GM23248 (cell line): ENCODE measurements around the gene GRIK3. TPM values are rescaled to one million over a fixed set of nuclear protein-coding genes. Genes with fewer than 3 reads are reported as not detected.

Source experiments
- DNase-seq: peaks from one replicate; pipeline ENCODE4 v3.0.0-alpha.2; 2015
- H2AFZ ChIP-seq: fragments of 200-600 bp; sonication (generic); 2 replicates; pipeline ENCODE4 v1.6.1; 2016; ENCODE audit warnings: antibody characterized with exemption
- H3F3A ChIP-seq: fragments of 200-600 bp; sonication (generic); 2 replicates; pipeline ENCODE4 v1.6.1; 2016; ENCODE audit warnings: mild to moderate bottlenecking, antibody characterized with exemption, mixed run types; ENCODE audit not compliant: insufficient read depth
- H3K27ac ChIP-seq: fragments of 200-600 bp; sonication (generic); 2 replicates; pipeline ENCODE4 v1.5.1; 2016; ENCODE audit warnings: mild to moderate bottlenecking
- H3K27me3 ChIP-seq: fragments of 200-600 bp; sonication (generic); replicated peaks from 2 replicates; pipeline ENCODE4 v1.6.1; 2016; ENCODE audit warnings: mild to moderate bottlenecking; ENCODE audit not compliant: insufficient read depth
- H3K36me3 ChIP-seq: fragments of 200-600 bp; sonication (generic); 2 replicates; pipeline ENCODE4 v1.6.1; 2016; ENCODE audit warnings: low read depth, mild to moderate bottlenecking
- H3K4me1 ChIP-seq: fragments of 200-600 bp; sonication (generic); 2 replicates; pipeline ENCODE4 v1.6.1; 2016; ENCODE audit warnings: mild to moderate bottlenecking; ENCODE audit not compliant: insufficient read depth
- H3K4me2 ChIP-seq: fragments of 200-600 bp; sonication (generic); one replicate; pipeline ENCODE4 v1.6.1; 2016; ENCODE audit warnings: mild to moderate bottlenecking; ENCODE audit not compliant: unreplicated experiment
- H3K4me3 ChIP-seq: fragments of 200-600 bp; sonication (generic); 2 replicates; pipeline ENCODE4 v1.5.1; 2016; ENCODE audit warnings: mild to moderate bottlenecking
- H3K79me2 ChIP-seq: fragments of 200-600 bp; sonication (generic); 2 replicates; pipeline ENCODE4 v1.6.1; 2016; ENCODE audit warnings: mild to moderate bottlenecking; ENCODE audit not compliant: insufficient read depth
- H3K9ac ChIP-seq: fragments of 200-600 bp; sonication (generic); 2 replicates; pipeline ENCODE4 v1.6.1; 2016; ENCODE audit warnings: mild to moderate bottlenecking
- H3K9me2 ChIP-seq: fragments of 200-600 bp; sonication (generic); 2 replicates; pipeline ENCODE4 v1.6.1; 2016; ENCODE audit warnings: mixed run types, mild to moderate bottlenecking, moderate library complexity; ENCODE audit not compliant: insufficient read depth
- H3K9me3 ChIP-seq: fragments of 200-600 bp; sonication (generic); one replicate; pipeline ENCODE4 v1.6.1; 2017; ENCODE audit warnings: low read depth
- H4K20me1 ChIP-seq: fragments of 200-600 bp; sonication (generic); 2 replicates; pipeline ENCODE4 v1.6.0; 2016; ENCODE audit not compliant: insufficient read depth
- EZH2 ChIP-seq: fragments of 200-600 bp; sonication (generic); IDR thresholded peaks from 2 replicates; pipeline ENCODE4 v1.6.1; 2018; ENCODE audit warnings: antibody characterized with exemption, mild to moderate bottlenecking; ENCODE audit not compliant: insufficient read depth, poor library complexity, severe bottlenecking
- EZH2phosphoT487 ChIP-seq: fragments of 200-600 bp; sonication (generic); IDR thresholded peaks from 2 replicates; pipeline ENCODE4 v1.6.1; 2018; ENCODE audit warnings: antibody characterized with exemption, moderate library complexity, mild to moderate bottlenecking, low read depth; ENCODE audit not compliant: insufficient read depth
- WGBS, 2 experiments: methylation state at CpG; one replicate each; pipeline ENCODE4 v1.1.6; 2015 to 2017; ENCODE audit warnings: low lambda C conversion rate in 2 of 2, low coverage in 1 of 2; ENCODE audit errors: missing lambda C conversion rate in 2 of 2; 5-methylcytosine and 5-hydroxymethylcytosine counted together
- in situ Hi-C: fragments of 300-500 bp; cut with MboI; formaldehyde crosslinking; loops from 2 replicates; pipeline ENCODE4 v1.15.0; 2020
- polyA plus RNA-seq: library from polyadenylated mRNA; unstranded; fragments of >200 nt; fragmentation: Nextera tagmentation; extraction: Ambion mirVana; gene quantifications from 2 replicates; pipeline ENCODE4 v1.2.1, GENCODE V29; 2016
- total RNA-seq: library from RNA; depleted of rRNA; stranded (reverse); fragments of >200 nt; shearing (Covaris generic); gene quantifications from 2 replicates; pipeline ENCODE4 v1.2.3, GENCODE V29; 2014

GRIK3 gene
- total and polyA plus RNA-seq, 2 experiments from 2014 or later = not detected

DNA sequence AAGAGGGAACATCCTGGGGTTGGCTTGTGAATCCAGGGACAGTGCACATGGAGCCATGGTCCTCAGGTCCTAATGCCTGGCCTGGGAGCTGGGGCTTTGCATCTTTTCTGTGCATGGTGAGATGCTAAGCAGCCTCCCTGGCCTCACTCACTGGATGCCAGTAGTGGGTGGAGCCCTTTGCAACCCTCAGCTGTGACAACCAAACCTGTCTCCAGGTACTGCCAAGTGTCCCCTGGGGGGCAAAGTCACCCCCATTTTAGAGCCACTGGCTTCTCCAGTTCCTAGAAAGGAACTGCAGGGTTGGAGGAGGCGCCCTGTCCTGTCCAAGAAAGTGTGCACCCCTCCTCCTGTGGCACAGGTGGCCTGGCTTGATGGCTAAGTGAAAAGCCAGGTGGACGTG is 44.6 kb upstream of the GRIK3 start:
- no peak overlapping the region for H3K4me2 ChIP-seq
- H4K20me1 ChIP-seq = no peaks in the 10 kb centered on the region
- H3K9me3 ChIP-seq = no peaks in the 10 kb centered on the region
- no peak for TF ChIP-seq EZH2
- no peak for TF ChIP-seq EZH2phosphoT487
- no peak overlapping the region for H3K9ac ChIP-seq
- H3K4me3 ChIP-seq = no peak overlapping the region
- no peak overlapping the region for H2AFZ ChIP-seq
- in situ Hi-C loops = no loop called here
- H3K27ac ChIP-seq = no peak overlapping the region
- DNase-seq = no peak
- no peaks in the 10 kb centered on the region for H3K36me3 ChIP-seq
- no peaks in the 10 kb centered on the region for H3K27me3 ChIP-seq
- H3K9me2 ChIP-seq = no peaks in the 10 kb centered on the region
- WGBS, 2 experiments = 24 to 44% methylated on average over 2 of the region's 2 CpGs
- no peaks in the 10 kb centered on the region for H3F3A ChIP-seq
- no peaks in the 10 kb centered on the region for H3K4me1 ChIP-seq
- no peaks in the 10 kb centered on the region for H3K79me2 ChIP-seq

DNA sequence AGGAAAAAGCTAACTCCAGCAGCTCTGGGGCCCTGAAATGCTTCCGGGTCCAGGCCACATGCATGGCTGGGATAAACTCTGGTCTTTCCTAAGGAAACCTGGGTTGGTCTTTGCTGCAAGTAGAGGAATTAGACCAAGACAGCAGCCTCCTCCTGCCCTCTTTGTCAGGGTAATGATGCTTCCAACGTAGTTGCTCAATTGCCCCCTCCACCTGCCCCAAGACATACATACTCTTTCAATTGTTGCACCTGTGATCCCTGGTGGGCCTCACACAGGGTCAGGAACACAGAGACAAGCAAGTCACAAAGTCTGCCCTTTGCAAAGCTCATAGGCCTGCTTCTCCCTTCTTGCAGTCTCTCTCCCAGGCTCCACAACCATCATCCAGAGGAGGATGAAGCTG is 41.9 kb upstream of the GRIK3 start:
- no peaks in the 10 kb centered on the region for H3F3A ChIP-seq
- in situ Hi-C loops = no loop called here
- H3K9ac ChIP-seq = no peak overlapping the region
- H3K9me3 ChIP-seq = no peaks in the 10 kb centered on the region
- DNase-seq = no peak
- WGBS, 2 experiments = 30 to 39% methylated on average over 2 of the region's 2 CpGs
- no peak overlapping the region for H2AFZ ChIP-seq
- no peak overlapping the region for H3K4me2 ChIP-seq
- H3K36me3 ChIP-seq = no peaks in the 10 kb centered on the region
- H3K27me3 ChIP-seq = no peaks in the 10 kb centered on the region
- no peaks in the 10 kb centered on the region for H4K20me1 ChIP-seq
- H3K79me2 ChIP-seq = no peaks in the 10 kb centered on the region
- no peak overlapping the region for H3K27ac ChIP-seq
- H3K4me3 ChIP-seq = no peak overlapping the region
- H3K4me1 ChIP-seq = no peaks in the 10 kb centered on the region
- no peaks in the 10 kb centered on the region for H3K9me2 ChIP-seq
- TF ChIP-seq EZH2phosphoT487 = no peak
- no peak for TF ChIP-seq EZH2

DNA sequence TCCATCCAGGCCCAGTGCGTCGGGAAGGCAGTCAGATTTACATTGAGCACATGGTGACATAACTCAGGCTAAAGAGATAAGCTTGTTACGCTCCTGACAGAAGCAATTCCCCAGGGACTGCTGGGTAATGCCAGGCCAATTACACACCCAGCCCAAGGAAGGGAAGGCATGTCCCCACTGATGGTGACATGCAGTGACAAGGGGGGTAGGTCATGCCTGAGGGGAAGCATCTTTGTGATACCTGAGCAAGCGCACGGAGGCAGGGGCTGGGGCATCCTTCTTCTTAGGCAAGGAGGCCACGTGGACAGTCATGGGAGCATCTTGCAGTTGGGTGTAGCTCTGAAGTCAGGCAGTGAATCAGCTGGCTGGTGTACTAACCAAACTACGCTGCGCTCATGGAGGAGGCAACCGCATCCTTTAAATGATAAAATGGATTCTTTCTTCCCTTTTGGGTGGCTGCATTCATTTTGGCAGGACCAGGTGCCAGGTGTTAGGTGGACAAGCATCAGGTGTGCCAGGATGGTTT is 39.6 kb upstream of the GRIK3 start:
- no peak for DNase-seq
- 42 to 50% methylated on average over 7 to 9 of the region's 9 CpGs for WGBS, 2 experiments
- Histone ChIP-seq H3K4me3 (no peak overlapping the region), H3K4me1 (no peaks in the 10 kb centered on the region), H3K36me3 (no peaks in the 10 kb centered on the region), H3K4me2 (no peak overlapping the region), H4K20me1 (no peaks in the 10 kb centered on the region), H2AFZ (no peak overlapping the region), H3F3A (no peaks in the 10 kb centered on the region), H3K79me2 (no peaks in the 10 kb centered on the region), H3K9ac (no peak overlapping the region), H3K9me3 (no peaks in the 10 kb centered on the region), H3K27me3 (no peaks in the 10 kb centered on the region), H3K9me2 (no peaks in the 10 kb centered on the region), H3K27ac (no peak overlapping the region)
- in situ Hi-C loops = no loop called here
- TF ChIP-seq EZH2 = no peak
- TF ChIP-seq EZH2phosphoT487 = no peak

DNA sequence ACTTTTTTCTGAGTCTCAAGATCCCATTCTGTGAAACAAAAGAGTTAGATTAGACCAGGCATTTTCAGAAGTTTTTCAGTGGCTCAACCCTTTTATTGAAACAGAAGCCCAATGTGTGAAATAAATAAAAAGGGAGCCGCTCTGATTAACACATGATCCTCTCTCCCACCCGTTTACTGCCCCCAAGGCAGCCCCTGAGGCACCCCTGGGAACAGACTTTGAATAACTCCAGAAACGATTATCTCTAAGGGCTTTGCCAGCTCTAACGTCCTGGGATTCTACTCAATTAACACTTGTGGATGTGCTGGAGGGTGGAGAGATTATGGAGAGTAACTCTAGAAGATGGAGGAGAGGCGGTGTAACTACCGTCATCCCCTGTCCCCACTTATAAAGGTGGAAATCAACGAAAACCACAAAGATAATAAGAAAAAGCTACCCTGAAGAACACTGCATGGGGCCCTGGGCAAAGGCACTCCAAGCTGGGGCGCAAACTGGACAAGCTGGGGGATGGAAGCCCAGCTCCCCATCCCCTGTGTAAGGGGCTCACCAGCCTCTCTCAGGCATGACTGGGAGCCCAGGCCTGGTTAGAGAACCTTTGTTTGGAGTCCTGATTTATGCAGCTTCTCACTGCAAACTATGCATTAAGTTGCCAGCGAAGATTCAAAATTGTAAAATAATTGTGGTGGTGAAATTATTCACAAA is 39.0 kb upstream of the GRIK3 start:
- Histone ChIP-seq H3K9me3 (no peaks in the 10 kb centered on the region), H3K4me3 (no peak overlapping the region), H2AFZ (no peak overlapping the region), H4K20me1 (no peaks in the 10 kb centered on the region), H3K27ac (no peak overlapping the region), H3K36me3 (no peaks in the 10 kb centered on the region), H3K9me2 (no peaks in the 10 kb centered on the region), H3F3A (no peaks in the 10 kb centered on the region), H3K9ac (no peak overlapping the region), H3K79me2 (no peaks in the 10 kb centered on the region), H3K4me2 (no peak overlapping the region), H3K27me3 (no peaks in the 10 kb centered on the region), H3K4me1 (no peaks in the 10 kb centered on the region)
- in situ Hi-C loops = no loop called here
- 25 to 29% methylated on average over 8 to 9 of the region's 9 CpGs for WGBS, 2 experiments
- DNase-seq = no peak
- no peak for TF ChIP-seq EZH2
- no peak for TF ChIP-seq EZH2phosphoT487

DNA sequence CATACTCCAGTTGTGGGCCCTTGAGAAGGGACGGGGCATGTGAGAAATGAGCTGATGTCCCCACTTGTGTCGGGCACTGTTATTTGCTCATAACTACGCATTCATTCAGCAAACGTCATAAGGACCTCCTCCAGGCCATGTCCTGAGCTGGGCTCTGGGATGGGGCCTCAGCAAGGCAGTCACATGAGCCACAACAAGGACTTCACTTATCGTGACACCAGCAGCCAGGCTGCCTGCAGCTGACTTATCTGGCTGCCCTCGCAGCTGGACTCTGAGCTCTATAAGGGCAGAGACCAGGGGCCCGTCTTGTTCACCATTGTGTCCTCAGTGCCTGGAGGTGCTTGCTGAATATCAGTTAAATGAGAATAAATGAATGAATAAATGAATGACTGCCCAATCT is 37.5 kb upstream of the GRIK3 start:
- Histone ChIP-seq H3F3A (no peaks in the 10 kb centered on the region), H3K9me3 (no peaks in the 10 kb centered on the region), H3K4me1 (no peaks in the 10 kb centered on the region), H4K20me1 (no peaks in the 10 kb centered on the region), H3K79me2 (no peaks in the 10 kb centered on the region), H2AFZ (no peak overlapping the region), H3K27me3 (no peaks in the 10 kb centered on the region), H3K9ac (no peak overlapping the region), H3K27ac (no peak overlapping the region), H3K36me3 (no peaks in the 10 kb centered on the region), H3K9me2 (no peaks in the 10 kb centered on the region), H3K4me2 (no peak overlapping the region), H3K4me3 (no peak overlapping the region)
- DNase-seq = no peak
- no peak for TF ChIP-seq EZH2phosphoT487
- no peak for TF ChIP-seq EZH2
- WGBS, 2 experiments = 17 to 22% methylated on average over 7 of the region's 7 CpGs
- in situ Hi-C loops = no loop called here
